HUES48 (cell line): ENCODE data around the gene CES1.
"Not testable (repeated sequence)": the region's sequence is repeated elsewhere in the genome, so short reads cannot be mapped to it uniquely, and the experiment has no call there.

Experiments
- H3K27ac ChIP-seq: one replicate; pipeline ENCODE4 v1.7.0; 2013; ENCODE audit warnings: low read depth, low read length, inconsistent platforms
- H3K27me3 ChIP-seq: 2 replicates; pipeline ENCODE4 v1.6.1; 2013; ENCODE audit warnings: mild to moderate bottlenecking, low read length; ENCODE audit not compliant: control insufficient read depth, insufficient read depth
- H3K36me3 ChIP-seq: 2 replicates; pipeline ENCODE4 v1.6.1; 2013; ENCODE audit warnings: low read length; ENCODE audit not compliant: control insufficient read depth, insufficient read depth
- H3K4me1 ChIP-seq: 2 replicates; pipeline ENCODE4 v1.6.1; 2013; ENCODE audit warnings: mild to moderate bottlenecking, low read length; ENCODE audit not compliant: control insufficient read depth, insufficient read depth
- H3K4me3 ChIP-seq: 2 replicates; pipeline ENCODE4 v1.5.1; 2013; ENCODE audit warnings: mild to moderate bottlenecking, low read depth, low read length
- H3K9ac ChIP-seq: 2 replicates; pipeline ENCODE4 v1.6.1; 2013; ENCODE audit warnings: mild to moderate bottlenecking, low read depth, low read length, moderate library complexity
- H3K9me3 ChIP-seq: 2 replicates; pipeline ENCODE4 v1.6.1; 2013; ENCODE audit warnings: low read length; ENCODE audit not compliant: control insufficient read depth, insufficient read depth

CES1 gene

DNA sequence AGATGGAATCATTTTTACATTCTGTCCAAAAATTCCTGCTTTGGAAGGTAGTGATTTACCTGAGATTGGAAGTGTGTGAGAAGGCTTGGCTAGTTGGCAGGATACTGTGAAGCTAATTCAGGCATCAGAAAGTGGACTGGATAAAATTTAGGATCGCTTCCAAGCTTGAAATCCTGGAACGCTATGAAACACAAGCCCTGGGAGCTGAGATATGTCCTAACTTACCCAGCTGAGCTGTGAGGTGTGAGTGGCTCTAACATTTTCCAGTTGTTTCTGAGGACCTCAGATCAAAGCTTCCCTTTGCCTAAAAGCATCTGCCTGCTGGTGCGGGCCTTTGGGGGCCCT lies 73.0 kb downstream of the CES1 start:
- H3K27me3 ChIP-seq: peaks cover 15% of the 10 kb centered on the region
- H3K9ac ChIP-seq, H3K36me3 ChIP-seq, H3K4me3 ChIP-seq, H3K9me3 ChIP-seq, H3K27ac ChIP-seq, H3K4me1 ChIP-seq: not testable (repeated sequence)

- H3K9me3 ChIP-seq: peaks cover 13% of the 10 kb centered on the region
- not testable (repeated sequence) for H3K4me3 ChIP-seq, H3K27ac ChIP-seq, H3K36me3 ChIP-seq, H3K9ac ChIP-seq, H3K4me1 ChIP-seq
- H3K27me3 ChIP-seq: peaks cover 15% of the 10 kb centered on the region
Observed at GRCh38 chr16:55757595-55758527, 75.0 kb downstream of the CES1 start.

GRCh38 chr16:55756963-55757362 lies 75.9 kb downstream of the CES1 start:
- no peak overlapping the region for H3K4me3 ChIP-seq
- H3K27me3 ChIP-seq: peaks cover 15% of the 10 kb centered on the region
- H3K9ac ChIP-seq: no peak overlapping the region
- no peaks in the 10 kb centered on the region; the same call in 1 of the 2 replicates for H3K36me3 ChIP-seq
- H3K9me3 ChIP-seq: peaks cover 18% of the 10 kb centered on the region
- H3K4me1 ChIP-seq: no peaks in the 10 kb centered on the region
- no peak overlapping the region for H3K27ac ChIP-seq

DNA sequence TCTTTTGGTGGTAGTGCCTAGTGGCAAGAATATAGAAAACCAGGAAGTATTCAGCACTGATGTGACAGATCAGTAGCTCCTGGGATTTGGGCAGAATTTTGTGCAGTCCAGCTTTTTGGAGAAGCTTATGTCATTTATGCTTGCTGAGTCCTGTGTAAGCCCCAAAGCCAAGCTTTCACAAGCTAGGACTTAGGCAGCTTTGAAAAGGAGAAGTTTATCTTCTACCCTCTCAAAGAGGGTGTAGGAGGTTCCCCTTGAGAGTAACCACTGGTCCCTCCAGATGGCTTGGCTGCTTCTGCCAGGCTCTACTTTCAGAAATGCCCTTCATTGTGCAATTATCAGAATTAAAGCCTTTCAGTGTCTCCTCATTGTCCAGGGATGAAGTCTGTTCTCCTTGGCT lies 78.8 kb downstream of the CES1 start:
- H3K36me3 ChIP-seq: no peaks in the 10 kb centered on the region; the same call in 1 of the 2 replicates
- H3K9ac ChIP-seq: no peak overlapping the region
- H3K27ac ChIP-seq: no peak overlapping the region
- H3K4me3 ChIP-seq: no peak overlapping the region; the same call in 1 of the 2 replicates
- H3K9me3 ChIP-seq: peaks cover 29% of the 10 kb centered on the region
- H3K4me1 ChIP-seq: no peaks in the 10 kb centered on the region
- H3K27me3 ChIP-seq: peaks cover 7% of the 10 kb centered on the region

DNA sequence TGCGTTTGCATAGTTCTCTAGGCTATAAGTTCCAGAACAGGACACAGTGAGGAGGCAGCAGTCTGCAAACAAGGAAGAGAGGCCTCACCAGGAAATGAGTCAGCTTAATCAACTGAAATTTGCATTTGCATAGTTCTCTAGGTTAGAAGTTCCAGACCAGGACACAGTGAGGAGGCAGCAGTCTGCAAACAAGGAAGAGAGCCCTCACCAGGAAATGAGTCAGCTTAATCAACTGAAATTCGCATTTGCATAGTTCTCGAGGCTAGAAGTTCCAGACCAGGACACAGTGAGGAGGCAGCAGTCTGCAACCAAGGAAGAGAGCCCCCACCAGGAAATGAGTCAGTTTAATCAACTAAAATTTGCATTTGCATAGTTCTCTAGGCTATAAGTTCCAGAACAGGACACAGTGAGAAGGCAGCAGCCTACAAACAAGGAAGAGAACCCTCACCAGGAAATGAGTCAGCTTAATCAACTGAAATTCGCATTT lies 79.7 kb downstream of the CES1 start:
- not testable (repeated sequence) for H3K4me3 ChIP-seq, H3K27ac ChIP-seq, H3K36me3 ChIP-seq, H3K4me1 ChIP-seq, H3K9ac ChIP-seq, H3K27me3 ChIP-seq
- H3K9me3 ChIP-seq: peaks cover 29% of the 10 kb centered on the region
